ENCODE measurements around the gene RING1.

The RING1 gene

GRCh38 chr6:33167374-33168283 is 40.7 kb upstream of the RING1 start:
- Histone ChIP-seq H3K4me1 (ENCODE audit: control insufficient read depth, insufficient read depth, low read length) (no peaks in the 10 kb centered on the region), H3K9ac (ENCODE audit: low read depth, low read length) (no peak overlapping the region), H3K27me3 (ENCODE audit: control insufficient read depth, insufficient read depth, low read length) (peaks cover under 1% of the 10 kb centered on the region), H3K36me3 (ENCODE audit: control insufficient read depth, insufficient read depth, low read length) (no peaks in the 10 kb centered on the region), H3K4me3 (ENCODE audit: low read depth, low read length) (no peak overlapping the region), H3K9me3 (ENCODE audit: control insufficient read depth, insufficient read depth, low read length) (no peaks in the 10 kb centered on the region)

DNA sequence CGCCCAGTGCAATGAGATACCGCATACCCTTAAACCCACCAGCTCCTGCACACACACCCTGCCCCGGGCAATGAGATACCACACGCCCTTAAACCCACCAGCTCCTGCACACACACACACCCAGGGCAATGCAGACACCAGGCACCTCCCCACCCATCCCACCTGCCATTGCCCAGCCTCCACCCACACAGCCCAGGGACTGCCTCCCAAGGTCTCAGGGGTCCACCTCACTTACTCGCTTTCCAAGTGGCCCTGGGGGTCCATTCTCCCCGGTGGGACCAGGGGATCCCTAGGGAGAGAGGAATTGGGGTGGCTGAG is 40.1 kb upstream of the RING1 start:
- no peaks in the 10 kb centered on the region for H3K36me3 ChIP-seq (ENCODE audit: control insufficient read depth, insufficient read depth, low read length)
- no peak overlapping the region for H3K4me3 ChIP-seq (ENCODE audit: low read depth, low read length)
- no peaks in the 10 kb centered on the region for H3K9me3 ChIP-seq (ENCODE audit: control insufficient read depth, insufficient read depth, low read length)
- H3K27me3 ChIP-seq (ENCODE audit: control insufficient read depth, insufficient read depth, low read length): no peaks in the 10 kb centered on the region
- no peaks in the 10 kb centered on the region for H3K4me1 ChIP-seq (ENCODE audit: control insufficient read depth, insufficient read depth, low read length)
- no peak overlapping the region for H3K9ac ChIP-seq (ENCODE audit: low read depth, low read length)

DNA sequence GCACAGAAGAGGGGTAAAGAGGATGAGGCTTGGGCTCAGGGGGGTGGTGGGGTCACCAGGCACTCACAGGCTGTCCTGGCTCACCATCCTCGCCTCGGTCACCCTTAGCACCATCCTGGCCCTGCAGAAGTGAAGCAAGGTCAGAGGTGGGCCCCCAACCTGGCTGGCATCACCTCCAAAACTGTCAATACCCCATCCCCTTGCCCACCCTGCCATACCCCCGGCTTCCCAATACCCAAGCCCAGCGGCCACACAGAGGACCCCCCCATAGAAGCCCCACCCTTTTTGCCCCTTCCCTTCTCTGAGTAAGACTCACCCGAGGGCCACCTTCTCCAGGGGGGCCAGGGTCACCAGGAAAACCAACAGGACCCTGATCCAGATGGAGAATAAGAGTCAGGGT is 39.7 kb upstream of the RING1 start:
- Histone ChIP-seq H3K4me1 (ENCODE audit: control insufficient read depth, insufficient read depth, low read length) (no peaks in the 10 kb centered on the region), H3K9ac (ENCODE audit: low read depth, low read length) (no peak overlapping the region), H3K27me3 (ENCODE audit: control insufficient read depth, insufficient read depth, low read length) (no peaks in the 10 kb centered on the region), H3K36me3 (ENCODE audit: control insufficient read depth, insufficient read depth, low read length) (no peaks in the 10 kb centered on the region), H3K9me3 (ENCODE audit: control insufficient read depth, insufficient read depth, low read length) (no peaks in the 10 kb centered on the region), H3K4me3 (ENCODE audit: low read depth, low read length) (no peak overlapping the region)

DNA sequence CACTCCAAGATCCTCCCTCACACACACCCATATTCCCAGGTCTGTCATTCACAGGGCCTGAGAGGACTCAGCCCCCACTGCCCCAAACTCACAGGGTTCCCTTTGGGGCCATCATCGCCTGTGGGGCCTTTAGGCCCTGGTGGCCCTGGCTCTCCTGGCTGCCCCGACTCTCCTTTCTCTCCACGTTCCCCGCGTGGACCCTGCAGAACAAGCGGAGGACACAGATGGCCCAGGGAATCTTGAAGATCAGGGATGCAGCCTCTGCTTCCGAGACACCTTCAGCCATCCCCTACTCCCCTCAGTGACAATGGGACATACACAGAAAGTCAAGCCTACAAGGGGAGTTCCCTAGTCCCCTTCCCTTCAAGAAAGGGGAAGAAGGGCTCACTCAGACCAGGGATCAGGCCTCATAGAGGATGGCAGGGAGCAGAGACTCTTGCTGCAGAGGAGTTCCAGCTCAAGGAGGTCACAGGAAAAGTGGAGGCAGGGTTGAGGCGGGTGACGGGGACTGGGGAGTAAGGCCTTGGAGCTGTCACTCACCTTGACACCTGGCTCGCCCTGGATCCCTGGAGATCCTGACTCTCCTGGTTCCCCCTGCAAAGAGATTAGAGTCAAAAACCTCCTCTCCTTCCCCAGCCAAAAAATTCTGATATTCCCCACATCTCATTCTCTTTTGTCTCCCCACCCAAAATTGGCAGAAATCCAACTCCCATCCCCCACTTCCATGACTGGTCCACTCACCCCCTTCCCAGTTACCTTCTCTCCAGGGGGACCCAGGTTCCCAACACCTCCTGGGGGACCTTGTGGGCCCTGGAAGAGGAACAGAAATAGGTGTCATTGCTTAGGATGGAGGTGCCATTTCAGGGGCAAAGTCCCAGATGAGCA is 38.8 kb upstream of the RING1 start:
- Histone ChIP-seq H3K4me1 (ENCODE audit: control insufficient read depth, insufficient read depth, low read length) (no peaks in the 10 kb centered on the region), H3K9me3 (ENCODE audit: control insufficient read depth, insufficient read depth, low read length) (no peaks in the 10 kb centered on the region), H3K36me3 (ENCODE audit: control insufficient read depth, insufficient read depth, low read length) (no peaks in the 10 kb centered on the region), H3K27me3 (ENCODE audit: control insufficient read depth, insufficient read depth, low read length) (no peaks in the 10 kb centered on the region), H3K4me3 (ENCODE audit: low read depth, low read length) (no peak overlapping the region), H3K9ac (ENCODE audit: low read depth, low read length) (no peak overlapping the region)

GRCh38 chr6:33170176-33171015 is 37.9 kb upstream of the RING1 start:
- no peaks in the 10 kb centered on the region for H3K27me3 ChIP-seq (ENCODE audit: control insufficient read depth, insufficient read depth, low read length)

GRCh38 chr6:33171016-33171879 is 37.1 kb upstream of the RING1 start:
- Histone ChIP-seq H3K9me3 (ENCODE audit: control insufficient read depth, insufficient read depth, low read length) (no peaks in the 10 kb centered on the region), H3K4me1 (ENCODE audit: control insufficient read depth, insufficient read depth, low read length) (no peaks in the 10 kb centered on the region), H3K9ac (ENCODE audit: low read depth, low read length) (no peak overlapping the region), H3K4me3 (ENCODE audit: low read depth, low read length) (no peak overlapping the region), H3K27me3 (ENCODE audit: control insufficient read depth, insufficient read depth, low read length) (no peaks in the 10 kb centered on the region), H3K36me3 (ENCODE audit: control insufficient read depth, insufficient read depth, low read length) (no peaks in the 10 kb centered on the region)

More at GRCh38 chr6:33170176-33171015, 37.9 kb upstream of the RING1 start:
- no peak overlapping the region for H3K9ac ChIP-seq (ENCODE audit: low read depth, low read length)
- no peaks in the 10 kb centered on the region for H3K9me3 ChIP-seq (ENCODE audit: control insufficient read depth, insufficient read depth, low read length)
- H3K36me3 ChIP-seq (ENCODE audit: control insufficient read depth, insufficient read depth, low read length): no peaks in the 10 kb centered on the region
- no peak overlapping the region for H3K4me3 ChIP-seq (ENCODE audit: low read depth, low read length)
- no peaks in the 10 kb centered on the region for H3K4me1 ChIP-seq (ENCODE audit: control insufficient read depth, insufficient read depth, low read length)

DNA sequence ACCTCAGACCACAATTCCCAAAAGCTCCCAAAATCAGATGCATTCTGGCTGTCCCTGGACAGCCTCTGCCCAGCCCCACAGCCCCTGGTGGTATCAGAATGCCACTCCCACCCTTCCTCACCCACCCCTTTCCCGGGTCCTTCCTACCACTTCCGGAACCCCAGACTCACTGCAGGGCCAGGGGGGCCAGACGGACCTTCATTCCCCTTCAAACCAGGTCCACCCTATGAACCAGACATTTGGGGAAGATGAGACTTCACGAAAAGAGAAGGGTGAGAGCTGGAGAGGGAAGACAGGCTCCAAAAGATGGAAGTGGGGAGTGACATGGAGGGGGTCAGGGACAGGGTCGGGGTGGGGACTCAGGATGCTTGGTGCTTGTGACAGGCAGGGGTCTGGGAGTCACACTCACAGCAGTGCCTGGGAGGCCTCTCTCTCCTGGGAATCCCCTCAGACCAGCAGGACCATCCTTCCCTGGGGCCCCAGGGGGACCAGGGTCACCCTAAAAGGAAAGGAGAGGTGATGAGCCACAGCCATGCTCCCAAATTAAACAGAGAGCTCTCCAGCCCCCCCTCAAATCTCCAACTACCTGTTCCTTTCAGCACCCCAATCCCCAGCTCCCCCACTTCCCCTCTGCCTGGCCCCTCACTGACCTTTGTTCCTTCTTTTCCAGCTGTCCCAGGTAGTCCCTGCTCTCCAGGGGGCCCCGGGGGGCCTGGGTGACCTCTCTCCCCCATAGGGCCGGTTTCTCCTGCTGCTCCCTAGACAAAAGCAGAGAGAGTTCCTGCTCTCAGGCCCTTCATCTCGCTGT is 36.2 kb upstream of the RING1 start:
- Histone ChIP-seq H3K9ac (ENCODE audit: low read depth, low read length) (no peak overlapping the region), H3K27me3 (ENCODE audit: control insufficient read depth, insufficient read depth, low read length) (no peaks in the 10 kb centered on the region), H3K9me3 (ENCODE audit: control insufficient read depth, insufficient read depth, low read length) (no peaks in the 10 kb centered on the region), H3K4me1 (ENCODE audit: control insufficient read depth, insufficient read depth, low read length) (no peaks in the 10 kb centered on the region), H3K4me3 (ENCODE audit: low read depth, low read length) (no peak overlapping the region), H3K36me3 (ENCODE audit: control insufficient read depth, insufficient read depth, low read length) (no peaks in the 10 kb centered on the region)

DNA sequence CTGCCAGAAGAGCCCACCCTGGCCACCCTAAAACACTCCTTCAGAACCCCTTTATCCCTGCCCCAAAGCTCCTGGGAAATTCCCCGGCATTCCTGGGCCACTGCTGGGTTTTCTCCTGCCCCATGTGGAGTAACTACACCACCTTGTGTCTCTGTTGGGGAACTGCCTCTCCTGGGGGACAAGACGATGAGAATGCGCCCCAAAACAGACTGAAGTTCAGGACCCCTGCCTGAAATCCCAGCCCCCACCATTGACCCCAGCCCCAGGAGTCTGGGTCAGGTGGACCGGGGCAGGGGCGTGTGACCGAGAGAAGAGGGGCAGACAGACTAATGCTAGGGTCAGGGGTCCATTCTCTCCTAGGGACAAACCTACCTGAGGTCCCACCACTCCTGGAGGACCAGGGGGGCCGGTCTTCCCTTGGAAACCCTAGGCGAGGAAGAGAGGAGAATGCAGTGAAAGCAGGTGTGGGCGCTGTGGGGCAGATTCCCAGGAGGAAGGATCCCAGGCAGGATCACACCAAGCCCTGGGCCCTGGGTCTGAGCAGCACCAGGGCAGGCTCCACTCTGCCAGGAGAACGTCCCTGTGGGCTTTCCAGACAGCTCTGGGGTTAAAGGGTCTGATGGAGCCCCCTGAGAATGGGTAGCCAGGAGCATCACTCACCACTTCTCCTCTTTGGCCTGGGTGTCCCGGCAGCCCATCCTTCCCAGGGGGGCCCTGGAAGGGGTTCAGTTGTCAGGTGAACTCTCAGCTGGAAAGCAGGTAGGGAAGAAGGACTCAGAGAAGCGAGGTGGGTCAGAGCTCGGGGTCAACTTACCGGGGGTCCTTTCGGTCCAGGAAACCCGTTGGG is 35.4 kb upstream of the RING1 start:
- no peaks in the 10 kb centered on the region for H3K4me1 ChIP-seq (ENCODE audit: control insufficient read depth, insufficient read depth, low read length)
- H3K9me3 ChIP-seq (ENCODE audit: control insufficient read depth, insufficient read depth, low read length): no peaks in the 10 kb centered on the region

DNA sequence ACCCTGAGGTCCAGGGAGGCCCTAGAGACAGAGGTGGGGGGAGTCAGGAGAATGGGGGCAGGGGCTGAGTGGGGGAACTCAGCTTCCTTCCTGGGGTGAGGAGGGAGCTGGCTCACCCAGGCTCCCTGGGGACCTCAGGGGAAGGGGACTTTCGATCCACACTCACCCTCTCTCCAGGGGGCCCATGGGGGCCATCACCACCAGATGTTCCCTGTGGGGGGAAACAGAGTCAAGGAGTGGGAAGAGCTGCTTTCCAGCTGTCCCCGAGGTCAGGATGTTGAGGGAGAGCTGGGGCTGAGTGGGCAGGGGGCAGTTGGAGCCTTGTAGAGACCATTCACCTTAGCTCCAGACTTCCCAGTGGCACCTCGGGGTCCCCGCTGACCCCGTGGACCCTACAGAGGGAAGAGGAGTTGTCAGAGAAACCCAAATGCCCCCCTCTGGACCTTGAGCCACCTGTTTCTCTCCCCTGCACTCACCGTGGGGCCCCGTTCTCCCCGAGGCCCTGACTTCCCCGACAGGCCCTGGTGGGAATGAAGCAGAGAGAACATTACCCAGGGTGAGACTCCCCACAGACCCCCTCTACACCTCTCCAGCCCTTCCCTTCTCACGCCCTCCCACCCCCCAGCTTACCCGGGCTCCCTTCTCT is 34.6 kb upstream of the RING1 start:
- H3K4me3 ChIP-seq (ENCODE audit: low read depth, low read length): no peak overlapping the region
- H3K4me1 ChIP-seq (ENCODE audit: control insufficient read depth, insufficient read depth, low read length): no peaks in the 10 kb centered on the region
- H3K36me3 ChIP-seq (ENCODE audit: control insufficient read depth, insufficient read depth, low read length): no peaks in the 10 kb centered on the region
- no peak overlapping the region for H3K9ac ChIP-seq (ENCODE audit: low read depth, low read length)
- no peaks in the 10 kb centered on the region for H3K9me3 ChIP-seq (ENCODE audit: control insufficient read depth, insufficient read depth, low read length)
- H3K27me3 ChIP-seq (ENCODE audit: control insufficient read depth, insufficient read depth, low read length): no peaks in the 10 kb centered on the region

More for the DNA sequence above, 35.4 kb upstream of the RING1 start:
- no peaks in the 10 kb centered on the region for H3K36me3 ChIP-seq (ENCODE audit: control insufficient read depth, insufficient read depth, low read length)
- H3K4me3 ChIP-seq (ENCODE audit: low read depth, low read length): no peak overlapping the region
- no peak overlapping the region for H3K9ac ChIP-seq (ENCODE audit: low read depth, low read length)
- no peaks in the 10 kb centered on the region for H3K27me3 ChIP-seq (ENCODE audit: control insufficient read depth, insufficient read depth, low read length)
